Hematopoietic multipotent progenitor cell (in vitro differentiated cells): ENCODE results near the gene MAST3. TPM values are rescaled to one million over a fixed set of nuclear protein-coding genes. Genes with fewer than 3 reads are reported as not detected.
"Not testable (repeated sequence)": the region's sequence is repeated elsewhere in the genome, so short reads cannot be mapped to it uniquely, and the experiment has no call there.

Source experiments
- DNase-seq, 3 donors: peaks; one replicate each; pipeline ENCODE4 v3.0.0-alpha.2; 2011 to 2015; ENCODE audit warnings: low read depth in 2 of 3, low spot score in 2 of 3
- total RNA-seq: library from RNA; depleted of rRNA; stranded (reverse); fragments of >200 nt; gene quantifications from one replicate; pipeline ENCODE4 v1.2.3, GENCODE V29; 2012

MAST3 gene
- total RNA-seq, 1 donor = 8.1 TPM

- peak in 2 of 3 donors; percentile 89 to 94 for DNase-seq
Measured at GRCh38 chr19:18156841-18157464, 59.4 kb downstream of the MAST3 start.

GRCh38 chr19:18157465-18158063, 60.0 kb downstream of the MAST3 start:
- peak in 1 of 3 donors; percentile 36 for DNase-seq

- DNase-seq = no peak
Measured at GRCh38 chr19:18158467-18158866, 60.9 kb downstream of the MAST3 start.

- not testable (repeated sequence) for DNase-seq
Measured at GRCh38 chr19:18159059-18159616, 61.6 kb downstream of the MAST3 start.

GRCh38 chr19:18159810-18160209, 62.2 kb downstream of the MAST3 start:
- no peak for DNase-seq

GRCh38 chr19:18160493-18160970, 63.0 kb downstream of the MAST3 start:
- no peak for DNase-seq

- DNase-seq = peak; percentile 71 to 79 (median 75)
Measured at GRCh38 chr19:18160971-18161635, 63.5 kb downstream of the MAST3 start.

GRCh38 chr19:18161636-18162002, 64.0 kb downstream of the MAST3 start:
- DNase-seq = no peak

- no peak for DNase-seq
Measured at GRCh38 chr19:18164072-18164471, 66.5 kb downstream of the MAST3 start.

- DNase-seq = no peak
Measured at GRCh38 chr19:18165794-18166544, 68.4 kb downstream of the MAST3 start.

- no peak for DNase-seq
Measured at GRCh38 chr19:18167011-18167410, 69.4 kb downstream of the MAST3 start.

GRCh38 chr19:18167975-18168645, 70.5 kb downstream of the MAST3 start:
- peak in 2 of 3 donors; percentile 61 to 73 for DNase-seq

GRCh38 chr19:18168673-18169381, 71.2 kb downstream of the MAST3 start:
- no peak for DNase-seq

- DNase-seq = no peak
Measured at GRCh38 chr19:18170714-18171255, 73.2 kb downstream of the MAST3 start.

- DNase-seq = no peak
Measured at GRCh38 chr19:18171605-18172327, 74.2 kb downstream of the MAST3 start.

- DNase-seq = no peak
Measured at GRCh38 chr19:18172331-18173053, 74.9 kb downstream of the MAST3 start.

- peak in 1 of 3 donors; percentile 83 for DNase-seq
Measured at GRCh38 chr19:18173054-18173571, 75.5 kb downstream of the MAST3 start.
